ENCODE measurements around the gene RNF103. TPM values are rescaled to one million over a fixed set of nuclear protein-coding genes. Genes with fewer than 3 reads are reported as not detected.

The RNF103 gene
- polyA plus RNA-seq, 1 of the 3 experiments (the other 2 are of a cell fraction) = 7.0 TPM

DNA sequence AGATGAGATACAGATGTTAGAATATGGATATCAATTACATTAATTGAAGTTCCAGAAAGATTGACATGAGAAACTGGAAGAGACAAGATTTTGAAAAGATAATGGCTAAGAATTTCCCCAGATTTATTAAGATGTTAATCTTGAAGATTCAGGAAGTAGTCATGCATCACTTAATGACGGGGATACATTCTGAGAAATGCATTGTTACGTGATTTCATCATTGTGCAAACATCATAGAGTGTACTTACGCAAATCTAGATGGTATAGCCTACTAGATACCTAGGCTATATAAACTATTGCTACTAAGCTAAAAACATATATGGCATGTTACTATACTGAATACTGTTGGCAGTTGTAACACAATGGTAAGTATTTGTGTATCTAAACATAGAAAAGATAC lies 53.6 kb downstream of the RNF103 start:
- Histone ChIP-seq H3K9ac (no peak overlapping the region), H2AFZ (ENCODE audit: low read depth) (no peak overlapping the region; the same call in 1 of the 2 replicates), H3K9me3 (no peaks in the 10 kb centered on the region), H3K9me2 (no peaks in the 10 kb centered on the region), H4K20me1 (ENCODE audit: insufficient read depth) (no peaks in the 10 kb centered on the region), H3F3A (replicated peaks; ENCODE audit: insufficient read depth) (no peaks in the 10 kb centered on the region), H3K36me3 (replicated peaks in 1 of 2; ENCODE audit: control insufficient read depth in 1 of 2, insufficient read depth in 2 of 2, low read length in 1 of 2) (no peaks in the 10 kb centered on the region), H3K4me2 (no peak overlapping the region), H3K79me2 (ENCODE audit: insufficient read depth) (no peaks in the 10 kb centered on the region), H3K4me3 (ENCODE audit: low read depth in 2 of 2, low read length in 1 of 2) (no peak overlapping the region), H3K4me1 (ENCODE audit: control insufficient read depth in 1 of 2, insufficient read depth in 2 of 2, low read depth in 1 of 2, low read length in 1 of 2) (no peaks in the 10 kb centered on the region), H3K27me3 (ENCODE audit: insufficient read depth) (no peaks in the 10 kb centered on the region), H3K27ac (ENCODE audit: low read depth in 2 of 2, low read length in 1 of 2) (no peak overlapping the region)
- no peak for DNase-seq
- POLR2A ChIA-PET = no interaction called here
- TF ChIP-seq TEAD4 (IDR thresholded peaks at IDR 0.05; ENCODE audit: borderline replicate concordance, insufficient read depth) = no peak
- TF ChIP-seq SMC3 (IDR thresholded peaks at IDR 0.05; ENCODE audit: low read depth, low read length) = no peak
- TF ChIP-seq FOXM1 (IDR thresholded peaks at IDR 0.05; ENCODE audit: low read depth) = no peak
- TF ChIP-seq, protein P1, sequence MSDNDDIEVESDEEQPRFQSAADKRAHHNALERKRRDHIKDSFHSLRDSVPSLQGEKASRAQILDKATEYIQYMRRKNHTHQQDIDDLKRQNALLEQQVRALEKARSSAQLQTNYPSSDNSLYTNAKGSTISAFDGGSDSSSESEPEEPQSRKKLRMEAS (IDR thresholded peaks at IDR 0.05; ENCODE audit: low read depth) = no peak
- no peak for TF ChIP-seq TCF12 (IDR thresholded peaks at IDR 0.05)
- TF ChIP-seq RAD21 (IDR thresholded peaks at IDR 0.05; ENCODE audit: low read length) = no peak
- TF ChIP-seq MEF2A (IDR thresholded peaks at IDR 0.05; ENCODE audit: borderline replicate concordance, low read depth) = no peak
- no peak for TF ChIP-seq RFX5 (IDR thresholded peaks at IDR 0.05; ENCODE audit: low read length)
- no peak for TF ChIP-seq YY1 (IDR thresholded peaks at IDR 0.05; ENCODE audit: low read depth)
- TF ChIP-seq GATA2 (CRISPR knock-in tag; IDR thresholded peaks at IDR 0.05) = no peak
- TF ChIP-seq JUND (IDR thresholded peaks at IDR 0.05) = no peak
- TF ChIP-seq ELF1 (IDR thresholded peaks at IDR 0.05) = no peak
- TF ChIP-seq NFIC (IDR thresholded peaks at IDR 0.05; ENCODE audit: borderline replicate concordance) = no peak
- TF ChIP-seq, protein P2, sequence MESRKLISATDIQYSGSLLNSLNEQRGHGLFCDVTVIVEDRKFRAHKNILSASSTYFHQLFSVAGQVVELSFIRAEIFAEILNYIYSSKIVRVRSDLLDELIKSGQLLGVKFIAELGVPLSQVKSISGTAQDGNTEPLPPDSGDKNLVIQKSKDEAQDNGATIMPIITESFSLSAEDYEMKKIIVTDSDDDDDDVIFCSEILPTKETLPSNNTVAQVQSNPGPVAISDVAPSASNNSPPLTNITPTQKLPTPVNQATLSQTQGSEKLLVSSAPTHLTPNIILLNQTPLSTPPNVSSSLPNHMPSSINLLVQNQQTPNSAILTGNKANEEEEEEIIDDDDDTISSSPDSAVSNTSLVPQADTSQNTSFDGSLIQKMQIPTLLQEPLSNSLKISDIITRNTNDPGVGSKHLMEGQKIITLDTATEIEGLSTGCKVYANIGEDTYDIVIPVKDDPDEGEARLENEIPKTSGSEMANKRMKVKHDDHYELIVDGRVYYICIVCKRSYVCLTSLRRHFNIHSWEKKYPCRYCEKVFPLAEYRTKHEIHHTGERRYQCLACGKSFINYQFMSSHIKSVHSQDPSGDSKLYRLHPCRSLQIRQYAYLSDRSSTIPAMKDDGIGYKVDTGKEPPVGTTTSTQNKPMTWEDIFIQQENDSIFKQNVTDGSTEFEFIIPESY (IDR thresholded peaks at IDR 0.05; ENCODE audit: borderline replicate concordance, low read depth) = no peak
- TF ChIP-seq, protein P3, sequence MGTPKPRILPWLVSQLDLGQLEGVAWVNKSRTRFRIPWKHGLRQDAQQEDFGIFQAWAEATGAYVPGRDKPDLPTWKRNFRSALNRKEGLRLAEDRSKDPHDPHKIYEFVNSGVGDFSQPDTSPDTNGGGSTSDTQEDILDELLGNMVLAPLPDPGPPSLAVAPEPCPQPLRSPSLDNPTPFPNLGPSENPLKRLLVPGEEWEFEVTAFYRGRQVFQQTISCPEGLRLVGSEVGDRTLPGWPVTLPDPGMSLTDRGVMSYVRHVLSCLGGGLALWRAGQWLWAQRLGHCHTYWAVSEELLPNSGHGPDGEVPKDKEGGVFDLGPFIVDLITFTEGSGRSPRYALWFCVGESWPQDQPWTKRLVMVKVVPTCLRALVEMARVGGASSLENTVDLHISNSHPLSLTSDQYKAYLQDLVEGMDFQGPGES (IDR thresholded peaks at IDR 0.05; ENCODE audit: low read depth, low read length) = no peak
- no peak for TF ChIP-seq TAF1 (IDR thresholded peaks at IDR 0.05; ENCODE audit: borderline replicate concordance, low read depth, low read length)
- TF ChIP-seq FOXJ3 (CRISPR knock-in tag; IDR thresholded peaks at IDR 0.05) = no peak
- WGBS (ENCODE audit: low lambda C conversion rate) = 45% methylated on average over 3 of the region's 3 CpGs
- CTCF ChIA-PET = no interaction called here

DNA sequence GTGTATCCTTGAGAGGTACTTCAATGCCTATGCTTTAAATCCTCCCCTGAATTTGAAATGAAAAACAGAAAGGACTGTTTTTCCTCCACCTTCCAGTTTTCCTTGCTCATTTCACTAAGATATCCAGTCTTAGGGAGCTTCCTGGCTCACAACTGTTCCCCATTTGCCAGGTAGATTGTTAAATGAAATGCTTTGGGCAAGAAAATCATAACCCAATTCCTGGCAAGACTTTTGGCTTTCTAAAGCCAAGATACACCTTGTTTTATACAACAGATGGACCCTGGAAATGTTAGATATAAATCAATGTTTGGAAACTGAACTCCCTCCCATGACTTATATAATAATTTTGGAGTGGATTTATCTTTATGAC lies 56.9 kb downstream of the RNF103 start:
- no peak for DNase-seq
- no peaks in the 10 kb centered on the region for H3K9me3 ChIP-seq
- CTCF ChIA-PET = no interaction called here
- H3F3A ChIP-seq (replicated peaks; ENCODE audit: insufficient read depth) = no peaks in the 10 kb centered on the region
- peaks cover 10% of the 10 kb centered on the region for H3K79me2 ChIP-seq (ENCODE audit: insufficient read depth)
- H3K9me2 ChIP-seq = no peaks in the 10 kb centered on the region
- no peak overlapping the region for H3K27ac ChIP-seq (ENCODE audit: low read depth in 2 of 2, low read length in 1 of 2)
- no peak overlapping the region for H3K4me3 ChIP-seq (ENCODE audit: low read depth in 2 of 2, low read length in 1 of 2)
- peaks cover 0 to 12% of the 10 kb centered on the region in 2 experiments; a peak in 3 of 4 replicates for H3K4me1 ChIP-seq (ENCODE audit: control insufficient read depth in 1 of 2, insufficient read depth in 2 of 2, low read depth in 1 of 2, low read length in 1 of 2)
- H3K36me3 ChIP-seq (replicated peaks in 1 of 2; ENCODE audit: control insufficient read depth in 1 of 2, insufficient read depth in 2 of 2, low read length in 1 of 2) = no peaks in the 10 kb centered on the region
- no peak overlapping the region for H3K9ac ChIP-seq
- H2AFZ ChIP-seq (ENCODE audit: low read depth) = no peak overlapping the region
- POLR2A ChIA-PET = no interaction called here
- H4K20me1 ChIP-seq (ENCODE audit: insufficient read depth) = no peaks in the 10 kb centered on the region
- no peak overlapping the region for H3K4me2 ChIP-seq
- H3K27me3 ChIP-seq (ENCODE audit: insufficient read depth) = no peaks in the 10 kb centered on the region
- TF ChIP-seq TEAD4 (IDR thresholded peaks at IDR 0.05; ENCODE audit: borderline replicate concordance, insufficient read depth) (no peak), EZH2phosphoT487 (IDR thresholded peaks at IDR 0.05; ENCODE audit: borderline replicate concordance, low read depth) (no peak), TAF1 (IDR thresholded peaks at IDR 0.05; ENCODE audit: borderline replicate concordance, low read depth, low read length) (no peak), POLR2AphosphoS5 (IDR thresholded peaks at IDR 0.05; ENCODE audit: low read depth, low read length) (no peak), JUND (IDR thresholded peaks at IDR 0.05) (no peak), FOSL2 (IDR thresholded peaks at IDR 0.05; ENCODE audit: borderline replicate concordance, low read depth) (no peak), GABPA (IDR thresholded peaks at IDR 0.05; ENCODE audit: low read depth) (no peak), EP300 (IDR thresholded peaks at IDR 0.05; ENCODE audit: borderline replicate concordance in 1 of 2, low read depth in 1 of 2, low read length in 1 of 2) (no peak), ELF1 (IDR thresholded peaks at IDR 0.05) (no peak)
- TF ChIP-seq, protein P1 (IDR thresholded peaks at IDR 0.05; ENCODE audit: low read depth) = no peak
- TF ChIP-seq, protein P2 (IDR thresholded peaks at IDR 0.05; ENCODE audit: borderline replicate concordance, low read depth) = no peak
- TF ChIP-seq, protein P4, sequence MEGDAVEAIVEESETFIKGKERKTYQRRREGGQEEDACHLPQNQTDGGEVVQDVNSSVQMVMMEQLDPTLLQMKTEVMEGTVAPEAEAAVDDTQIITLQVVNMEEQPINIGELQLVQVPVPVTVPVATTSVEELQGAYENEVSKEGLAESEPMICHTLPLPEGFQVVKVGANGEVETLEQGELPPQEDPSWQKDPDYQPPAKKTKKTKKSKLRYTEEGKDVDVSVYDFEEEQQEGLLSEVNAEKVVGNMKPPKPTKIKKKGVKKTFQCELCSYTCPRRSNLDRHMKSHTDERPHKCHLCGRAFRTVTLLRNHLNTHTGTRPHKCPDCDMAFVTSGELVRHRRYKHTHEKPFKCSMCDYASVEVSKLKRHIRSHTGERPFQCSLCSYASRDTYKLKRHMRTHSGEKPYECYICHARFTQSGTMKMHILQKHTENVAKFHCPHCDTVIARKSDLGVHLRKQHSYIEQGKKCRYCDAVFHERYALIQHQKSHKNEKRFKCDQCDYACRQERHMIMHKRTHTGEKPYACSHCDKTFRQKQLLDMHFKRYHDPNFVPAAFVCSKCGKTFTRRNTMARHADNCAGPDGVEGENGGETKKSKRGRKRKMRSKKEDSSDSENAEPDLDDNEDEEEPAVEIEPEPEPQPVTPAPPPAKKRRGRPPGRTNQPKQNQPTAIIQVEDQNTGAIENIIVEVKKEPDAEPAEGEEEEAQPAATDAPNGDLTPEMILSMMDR (IDR thresholded peaks at IDR 0.05) = no peak

Data from SK-N-SH (cell line).